Measurements from ENCODE around the gene ASB6.
"Not testable (repeated sequence)": the region's sequence is repeated elsewhere in the genome, so short reads cannot be mapped to it uniquely, and the experiment has no call there.

ASB6 gene

DNA sequence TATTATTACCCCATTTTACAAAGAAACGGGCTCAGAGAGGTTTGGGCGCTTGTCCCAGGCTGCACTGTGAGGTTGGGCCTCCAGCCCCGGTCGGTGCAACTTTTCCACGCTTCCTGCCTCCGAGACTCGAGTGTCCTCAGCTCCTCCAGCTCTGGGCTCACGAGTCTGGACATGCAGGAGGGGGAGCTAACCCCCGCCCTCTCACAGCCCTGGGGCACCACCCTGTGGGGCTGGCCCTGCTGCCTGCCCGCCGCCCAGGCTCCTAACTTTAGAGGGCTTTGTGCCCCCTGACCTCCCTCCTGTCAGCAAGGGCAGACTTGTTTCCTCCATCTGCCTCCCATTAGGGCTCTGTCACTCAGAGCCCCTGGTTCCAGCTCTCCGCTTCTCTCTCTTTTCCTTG, 4.3 kb upstream of the ASB6 start:
- no peaks in the 10 kb centered on the region for H3K9me3 ChIP-seq (ENCODE audit: control insufficient read depth, insufficient read depth, low read length)
- H3K9ac ChIP-seq (ENCODE audit: low read depth, low read length): no peak overlapping the region
- peaks cover 4% of the 10 kb centered on the region; the same call in 1 of the 2 replicates for H3K4me1 ChIP-seq (ENCODE audit: insufficient read depth, low read length)
- H3K36me3 ChIP-seq (ENCODE audit: insufficient read depth, low read length): no peaks in the 10 kb centered on the region

DNA sequence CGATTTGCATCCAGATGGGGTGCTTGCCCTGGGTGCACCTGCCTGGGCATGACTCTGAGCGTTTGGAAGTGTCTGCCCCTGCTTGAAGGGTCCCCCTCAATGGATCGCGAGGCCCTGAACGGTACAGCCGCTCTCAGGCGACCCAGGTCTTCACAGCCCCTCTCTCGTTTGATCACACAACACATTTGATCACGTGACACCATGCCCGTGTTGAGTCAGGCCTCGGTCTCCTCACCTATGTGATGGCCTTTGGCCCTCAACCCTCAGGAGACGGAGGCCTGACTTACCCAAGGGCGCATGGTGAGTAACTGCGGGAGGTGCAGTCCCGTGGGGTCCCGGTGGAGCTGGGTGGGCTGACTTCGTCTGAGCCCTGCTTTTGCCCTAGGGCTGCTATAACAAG, 3.0 kb upstream of the ASB6 start:
- Histone ChIP-seq H3K9me3 (ENCODE audit: control insufficient read depth, insufficient read depth, low read length) (no peaks in the 10 kb centered on the region), H3K9ac (ENCODE audit: low read depth, low read length) (no peak overlapping the region; the same call in 1 of the 2 replicates), H3K36me3 (ENCODE audit: insufficient read depth, low read length) (no peaks in the 10 kb centered on the region), H3K4me1 (ENCODE audit: insufficient read depth, low read length) (peaks cover 4% of the 10 kb centered on the region; the same call in 1 of the 2 replicates)

DNA sequence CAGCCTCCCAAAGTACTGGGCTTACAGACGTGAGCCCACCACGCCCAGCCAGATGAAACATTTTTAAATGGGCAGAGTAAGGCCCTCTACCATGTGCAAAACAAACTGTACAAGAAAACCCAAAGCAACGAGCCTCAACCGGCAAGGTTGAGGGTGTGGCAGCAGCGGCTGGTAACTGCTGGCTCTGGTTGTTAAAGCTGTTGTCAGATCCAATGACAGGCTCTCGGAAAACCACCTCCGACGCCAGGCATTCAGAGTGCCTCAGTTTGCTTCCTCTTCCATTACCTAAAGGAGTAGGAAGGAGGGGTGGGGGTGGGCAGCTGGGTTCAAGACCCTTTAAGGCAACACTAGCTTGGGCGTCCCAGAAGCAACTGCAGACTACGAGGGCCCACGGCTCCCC, 2.4 kb upstream of the ASB6 start:
- Histone ChIP-seq H3K36me3 (ENCODE audit: insufficient read depth, low read length) (no peaks in the 10 kb centered on the region), H3K9ac (ENCODE audit: low read depth, low read length) (no peak overlapping the region), H3K4me1 (ENCODE audit: insufficient read depth, low read length) (peaks cover 4% of the 10 kb centered on the region; the same call in 1 of the 2 replicates), H3K9me3 (ENCODE audit: control insufficient read depth, insufficient read depth, low read length) (no peaks in the 10 kb centered on the region)

DNA sequence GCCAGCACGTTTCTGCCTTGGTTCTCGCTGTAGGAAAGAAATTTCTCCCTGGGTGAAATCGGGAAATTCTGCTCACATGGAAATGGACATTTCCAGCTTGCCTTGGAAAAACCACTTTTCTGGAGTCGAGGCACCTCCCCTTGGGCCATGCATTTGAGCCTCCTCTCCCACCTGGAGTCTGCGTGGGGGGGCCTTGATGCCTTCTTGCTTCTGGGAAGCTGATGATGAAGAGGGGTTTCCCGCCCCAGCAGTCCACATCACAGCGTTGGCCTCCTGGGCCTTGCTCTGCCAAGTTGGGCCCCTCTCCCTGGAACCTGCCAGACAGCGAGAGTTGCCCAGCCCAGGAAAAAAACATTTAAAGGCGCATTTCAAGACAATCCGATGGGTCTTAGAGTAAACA, 1.8 kb upstream of the ASB6 start:
- H3K4me1 ChIP-seq (ENCODE audit: insufficient read depth, low read length): peaks cover 4% of the 10 kb centered on the region; the same call in 1 of the 2 replicates
- H3K36me3 ChIP-seq (ENCODE audit: insufficient read depth, low read length): no peaks in the 10 kb centered on the region
- no peaks in the 10 kb centered on the region for H3K9me3 ChIP-seq (ENCODE audit: control insufficient read depth, insufficient read depth, low read length)

DNA sequence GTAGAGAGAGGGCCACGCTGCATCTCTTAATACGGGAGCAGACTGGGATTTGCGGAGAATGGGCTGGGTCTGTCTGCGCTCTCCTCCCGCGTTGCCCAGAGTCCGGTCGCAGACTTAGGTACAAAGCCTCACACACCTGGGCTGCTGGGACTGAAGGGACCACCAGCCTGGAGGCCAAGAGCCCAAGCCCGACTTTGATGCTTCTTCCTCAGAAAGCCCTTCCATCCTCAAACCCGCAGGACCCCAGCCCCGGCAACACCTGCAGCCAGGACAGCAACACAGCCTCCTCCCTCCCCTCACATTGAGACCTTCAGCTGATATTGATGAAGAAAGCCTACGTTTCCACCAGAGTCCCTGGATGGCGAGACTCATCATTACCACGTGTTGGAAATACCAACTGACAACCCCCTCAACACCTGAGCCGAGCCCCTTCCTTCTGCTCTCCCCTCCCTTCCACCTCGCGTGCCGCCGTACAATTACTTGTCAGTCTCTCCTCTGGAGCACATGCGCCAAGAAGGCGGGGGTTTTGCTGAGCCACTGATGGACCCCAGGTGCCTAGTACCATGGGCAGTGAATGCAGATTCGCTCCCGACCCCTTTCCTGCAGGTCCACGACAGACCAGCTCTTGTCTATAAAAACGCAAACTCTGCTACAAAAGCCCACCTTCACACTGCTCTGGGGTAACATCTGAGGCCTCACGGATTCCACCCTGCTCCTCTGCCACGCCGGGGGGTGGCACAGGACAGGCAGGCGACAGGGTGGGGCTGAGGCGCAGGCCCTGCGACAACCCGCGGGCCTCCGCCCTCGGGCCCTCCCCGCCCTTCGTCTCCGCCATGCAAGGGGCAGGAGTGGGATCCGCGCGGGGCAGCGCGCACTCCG, 841 bp downstream of the ASB6 start:
- peaks cover 2% of the 10 kb centered on the region; the same call in 1 of the 2 replicates for H3K36me3 ChIP-seq (ENCODE audit: insufficient read depth, low read length)
- no peaks in the 10 kb centered on the region for H3K9me3 ChIP-seq (ENCODE audit: control insufficient read depth, insufficient read depth, low read length)
- no peaks in the 10 kb centered on the region for H3K4me1 ChIP-seq (ENCODE audit: insufficient read depth, low read length)
- H3K9ac ChIP-seq (ENCODE audit: low read depth, low read length): peak overlapping the region; percentile 87

More for the DNA sequence above, 1.8 kb upstream of the ASB6 start:
- H3K9ac ChIP-seq (ENCODE audit: low read depth, low read length): no peak overlapping the region

DNA sequence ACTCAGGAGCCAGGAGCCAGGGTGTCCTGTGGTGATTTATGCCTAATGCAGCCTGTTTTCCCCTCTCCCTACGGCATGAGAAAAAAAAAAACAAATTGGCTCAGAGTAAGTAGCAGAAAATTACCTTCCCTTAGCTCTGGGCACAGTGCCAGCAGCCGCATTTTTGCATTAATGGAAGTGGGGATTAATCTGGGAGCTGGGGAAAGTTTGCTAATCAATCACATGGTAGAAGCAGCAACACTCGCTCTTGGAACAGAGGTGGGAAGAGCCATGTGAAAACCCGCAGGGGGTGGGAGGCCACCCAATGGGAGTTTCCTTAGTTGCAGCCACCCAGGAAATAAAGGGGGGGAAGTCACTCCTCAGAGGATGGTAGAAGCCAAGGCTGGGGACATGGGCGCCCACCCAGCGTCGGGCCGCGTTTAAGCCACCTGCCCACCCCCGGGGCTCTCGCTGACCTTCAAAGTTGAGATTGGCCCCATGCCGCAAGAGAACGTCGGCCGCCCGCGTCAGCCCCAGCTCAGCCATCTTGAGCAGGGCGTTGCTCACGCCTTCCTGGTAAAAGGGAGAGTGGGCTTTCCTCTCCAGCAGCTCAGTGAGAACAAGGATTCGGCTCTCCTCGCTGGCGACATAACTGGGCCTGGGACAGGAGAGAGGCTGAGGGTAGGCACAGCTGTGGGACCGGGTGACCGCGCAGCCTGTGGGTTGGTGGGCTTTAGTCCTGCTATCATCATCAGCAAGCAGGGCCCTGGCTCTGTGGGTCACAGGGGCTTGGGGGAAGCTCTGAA, 1.7 kb downstream of the ASB6 start:
- H3K36me3 ChIP-seq (ENCODE audit: insufficient read depth, low read length): peaks cover 2% of the 10 kb centered on the region; the same call in 1 of the 2 replicates
- H3K4me1 ChIP-seq (ENCODE audit: insufficient read depth, low read length): no peaks in the 10 kb centered on the region
- no peak overlapping the region for H3K9ac ChIP-seq (ENCODE audit: low read depth, low read length)
- H3K9me3 ChIP-seq (ENCODE audit: control insufficient read depth, insufficient read depth, low read length): no peaks in the 10 kb centered on the region

DNA sequence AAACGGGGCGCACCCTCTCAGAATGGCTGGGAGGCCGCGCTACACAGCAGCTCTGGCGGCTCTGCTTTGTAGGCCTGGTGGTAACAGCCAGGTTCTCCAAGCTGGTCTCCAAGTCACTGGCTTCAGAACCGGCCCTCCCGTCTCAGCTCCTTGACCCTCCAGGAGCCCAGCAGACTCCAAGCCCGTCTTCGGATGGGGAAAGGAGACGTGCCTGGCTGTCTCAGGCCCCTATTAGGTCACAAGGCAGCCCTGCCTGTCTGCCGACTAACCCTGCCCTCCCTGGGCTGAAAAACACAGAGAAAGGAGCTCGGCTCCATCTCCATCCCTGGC, 2.2 kb downstream of the ASB6 start:
- peaks cover 4% of the 10 kb centered on the region for H3K36me3 ChIP-seq (ENCODE audit: insufficient read depth, low read length)
- H3K4me1 ChIP-seq (ENCODE audit: insufficient read depth, low read length): no peaks in the 10 kb centered on the region
- no peak overlapping the region for H3K9ac ChIP-seq (ENCODE audit: low read depth, low read length)
- H3K9me3 ChIP-seq (ENCODE audit: control insufficient read depth, insufficient read depth, low read length): no peaks in the 10 kb centered on the region

DNA sequence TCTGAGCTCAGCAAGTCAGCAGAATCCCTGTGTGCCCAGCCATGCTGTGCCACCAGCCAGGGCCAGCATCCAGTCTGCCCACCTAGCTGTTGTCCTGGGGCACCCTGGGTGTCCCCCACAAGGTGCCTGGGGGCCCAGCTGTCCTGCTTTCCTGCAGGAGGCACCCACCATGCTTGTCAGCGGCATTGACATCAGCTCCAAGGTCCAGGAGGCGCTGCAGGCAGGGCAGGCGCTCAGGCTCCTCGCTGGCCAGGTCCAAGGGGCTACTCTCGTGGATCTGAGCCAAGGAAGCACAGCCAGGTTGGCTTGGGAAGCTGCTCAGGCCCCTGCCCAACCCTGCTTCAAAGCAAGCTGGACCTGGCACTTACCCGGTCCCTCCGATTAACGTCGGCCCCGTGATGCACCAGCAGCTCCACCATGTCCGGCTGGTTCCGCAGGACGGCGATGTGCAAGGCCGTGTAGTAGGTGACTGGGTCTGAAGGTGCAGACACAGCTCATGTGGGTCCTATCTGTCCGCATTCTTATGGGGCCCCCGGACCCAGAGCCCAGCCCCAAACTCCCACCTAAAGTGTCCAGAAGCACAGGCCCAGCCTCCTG, 2.8 kb downstream of the ASB6 start:
- Histone ChIP-seq H3K9ac (ENCODE audit: low read depth, low read length) (no peak overlapping the region), H3K36me3 (ENCODE audit: insufficient read depth, low read length) (peaks cover 8% of the 10 kb centered on the region), H3K9me3 (ENCODE audit: control insufficient read depth, insufficient read depth, low read length) (no peaks in the 10 kb centered on the region), H3K4me1 (ENCODE audit: insufficient read depth, low read length) (no peaks in the 10 kb centered on the region)

DNA sequence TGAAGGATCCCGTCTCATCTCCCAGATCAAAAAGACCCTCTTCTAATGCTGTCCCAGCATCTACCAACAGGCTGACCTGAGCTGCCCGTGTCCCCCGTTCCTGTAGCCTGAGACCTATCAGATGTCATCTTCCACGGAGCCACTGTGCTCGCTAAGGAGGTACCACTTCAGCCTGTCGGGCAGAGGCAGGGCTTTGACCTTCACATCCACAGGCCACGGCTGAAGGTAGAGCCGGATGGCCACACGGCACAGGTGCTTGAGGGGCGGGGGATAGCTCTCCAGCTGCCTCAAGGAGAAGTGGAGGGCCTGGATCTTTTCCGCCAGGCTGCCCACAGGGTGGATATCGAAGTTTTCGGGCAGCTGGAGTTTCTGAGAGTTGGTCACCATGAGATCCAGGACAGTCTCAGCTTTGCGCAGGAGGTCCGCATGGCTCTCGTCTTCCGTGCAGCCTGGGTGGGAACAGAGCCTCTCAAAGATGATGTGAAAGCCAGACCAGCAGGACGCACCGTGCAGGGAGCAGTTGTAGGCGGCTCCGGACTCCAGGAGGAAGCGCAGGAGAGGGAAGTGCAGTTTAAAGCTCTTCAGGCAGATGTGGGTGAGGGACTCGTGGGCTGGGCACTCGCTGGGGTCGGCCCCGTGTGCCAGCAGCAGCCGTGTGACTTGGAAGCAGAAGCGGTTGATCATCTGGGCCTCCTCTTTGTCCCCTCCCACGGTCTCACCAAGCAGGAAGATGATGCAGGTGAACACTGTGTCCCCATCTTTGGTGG, 4.1 kb downstream of the ASB6 start:
- no peaks in the 10 kb centered on the region for H3K9me3 ChIP-seq (ENCODE audit: control insufficient read depth, insufficient read depth, low read length)
- peaks cover 10% of the 10 kb centered on the region for H3K36me3 ChIP-seq (ENCODE audit: insufficient read depth, low read length)
- no peak overlapping the region for H3K9ac ChIP-seq (ENCODE audit: low read depth, low read length)
- H3K4me1 ChIP-seq (ENCODE audit: insufficient read depth, low read length): no peaks in the 10 kb centered on the region

DNA sequence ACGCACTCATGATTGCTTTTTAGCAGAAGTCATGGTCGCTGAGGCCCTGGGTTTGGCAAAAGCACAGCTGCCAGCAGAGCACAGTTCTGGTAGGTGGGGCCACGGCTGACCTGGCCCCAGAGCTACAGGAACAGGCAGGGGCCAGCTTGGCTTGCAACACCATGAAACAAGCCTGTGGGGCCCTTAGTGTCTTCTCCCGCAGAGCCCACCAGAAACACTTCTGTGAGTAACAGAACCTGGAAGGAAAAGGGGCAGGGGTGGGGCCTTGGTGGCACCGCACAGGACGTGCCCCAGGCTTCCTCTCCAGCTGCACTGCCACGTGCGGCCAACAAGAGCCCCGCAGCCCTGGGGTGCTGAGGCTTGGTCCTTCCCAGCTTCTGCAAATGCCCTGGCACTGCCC, 4.8 kb downstream of the ASB6 start:
- no peaks in the 10 kb centered on the region for H3K4me1 ChIP-seq (ENCODE audit: insufficient read depth, low read length)
- H3K36me3 ChIP-seq (ENCODE audit: insufficient read depth, low read length): peaks cover 13% of the 10 kb centered on the region
- no peaks in the 10 kb centered on the region for H3K9me3 ChIP-seq (ENCODE audit: control insufficient read depth, insufficient read depth, low read length)
- no peak overlapping the region for H3K9ac ChIP-seq (ENCODE audit: low read depth, low read length)

DNA sequence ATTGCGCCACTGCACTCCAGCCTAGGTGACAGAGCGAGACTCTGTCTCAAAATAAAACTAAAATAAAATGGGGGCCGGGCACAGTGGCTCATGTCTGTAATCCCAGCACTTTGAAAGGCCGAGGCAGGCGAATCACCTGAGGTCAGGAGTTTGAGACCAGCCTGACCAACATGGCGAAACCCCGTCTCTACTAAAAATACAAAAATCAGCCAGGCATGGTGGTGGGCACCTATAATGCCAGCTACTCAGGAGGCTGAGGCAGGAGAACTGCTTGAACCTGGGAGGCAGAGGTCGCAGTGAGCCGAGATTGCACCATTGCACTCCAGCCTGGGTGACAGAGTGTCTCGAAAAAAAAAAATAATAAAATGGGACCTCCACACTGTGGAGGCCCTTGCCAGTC, 5.6 kb downstream of the ASB6 start:
- peaks cover 13% of the 10 kb centered on the region for H3K36me3 ChIP-seq (ENCODE audit: insufficient read depth, low read length)
- H3K9ac ChIP-seq (ENCODE audit: low read depth, low read length); H3K9me3 ChIP-seq (ENCODE audit: control insufficient read depth, insufficient read depth, low read length); H3K4me1 ChIP-seq (ENCODE audit: insufficient read depth, low read length): not testable (repeated sequence)

DNA sequence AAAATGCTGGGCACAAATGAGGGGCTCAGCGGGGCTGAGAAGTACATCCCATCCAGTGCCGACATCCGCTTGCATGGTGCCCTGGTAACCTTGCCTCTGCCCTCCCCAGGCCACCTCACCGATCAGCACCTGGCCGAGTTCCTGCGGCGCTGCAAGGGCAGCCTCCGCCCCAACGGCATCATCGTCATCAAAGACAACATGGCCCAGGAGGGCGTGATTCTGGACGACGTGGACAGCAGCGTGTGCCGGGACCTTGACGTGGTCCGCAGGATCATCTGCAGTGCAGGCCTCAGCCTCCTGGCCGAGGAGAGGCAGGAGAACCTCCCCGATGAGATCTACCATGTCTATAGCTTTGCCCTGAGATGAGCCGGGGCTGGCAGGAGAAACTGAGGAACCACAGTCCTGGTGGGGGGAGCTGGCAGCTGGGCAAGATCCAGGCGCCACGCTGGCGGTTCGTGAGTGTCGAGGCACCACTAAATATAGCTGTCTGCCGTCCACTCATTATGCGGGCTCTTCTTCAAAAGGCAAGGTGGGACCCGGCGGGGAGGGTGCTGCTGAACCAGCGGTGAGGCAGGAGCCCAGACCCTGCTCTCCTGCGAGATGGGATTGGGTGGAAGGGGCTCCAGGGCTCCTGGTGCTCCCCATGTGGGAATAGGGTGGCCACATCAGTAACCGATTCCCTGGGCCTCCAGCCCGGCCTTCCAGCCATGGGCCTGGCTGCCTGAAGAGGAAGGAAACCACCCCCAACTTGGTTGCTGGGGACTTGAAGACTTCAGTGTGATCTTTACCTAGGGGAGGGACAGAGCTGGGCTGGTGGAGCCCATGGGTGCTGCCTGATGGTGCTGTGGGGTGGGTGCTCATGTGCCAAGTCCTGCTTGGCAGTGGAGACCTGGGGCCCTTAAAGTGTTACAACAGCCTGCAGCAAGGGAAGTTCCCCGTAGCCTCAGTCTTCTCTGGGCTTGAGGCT, 6.6 kb downstream of the ASB6 start:
- Histone ChIP-seq H3K36me3 (ENCODE audit: insufficient read depth, low read length) (peaks cover 13% of the 10 kb centered on the region), H3K9me3 (ENCODE audit: control insufficient read depth, insufficient read depth, low read length) (no peaks in the 10 kb centered on the region), H3K4me1 (ENCODE audit: insufficient read depth, low read length) (peaks cover 1% of the 10 kb centered on the region; the same call in 1 of the 2 replicates), H3K9ac (ENCODE audit: low read depth, low read length) (no peak overlapping the region)

DNA sequence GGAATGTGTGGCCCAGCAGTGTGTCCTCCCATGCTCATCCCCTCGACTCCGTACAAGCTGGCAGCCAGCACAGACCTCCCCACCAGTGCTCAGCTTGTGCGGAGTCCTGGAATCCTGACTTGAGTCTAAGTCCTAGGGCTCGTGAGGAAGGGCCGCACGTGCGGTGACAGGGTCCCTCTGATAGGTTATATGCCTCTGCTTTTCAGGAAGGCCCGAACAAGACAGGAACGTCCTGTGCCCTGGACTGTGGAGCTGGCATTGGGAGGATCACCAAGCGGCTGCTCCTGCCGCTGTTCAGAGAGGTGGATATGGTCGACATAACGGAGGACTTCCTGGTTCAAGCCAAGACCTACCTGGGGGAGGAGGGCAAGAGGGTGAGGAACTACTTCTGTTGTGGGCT, 8.1 kb downstream of the ASB6 start:
- H3K9me3 ChIP-seq (ENCODE audit: control insufficient read depth, insufficient read depth, low read length): no peaks in the 10 kb centered on the region
- H3K36me3 ChIP-seq (ENCODE audit: insufficient read depth, low read length): peaks cover 13% of the 10 kb centered on the region
- H3K9ac ChIP-seq (ENCODE audit: low read depth, low read length): no peak overlapping the region
- peaks cover 6% of the 10 kb centered on the region; the same call in 1 of the 2 replicates for H3K4me1 ChIP-seq (ENCODE audit: insufficient read depth, low read length)

Measured in ES-I3 (cell line).